Pons (tissue), 1 donor: ENCODE results near the gene MPND.
"Not testable (repeated sequence)": the region's sequence is repeated elsewhere in the genome, so short reads cannot be mapped to it uniquely, and the experiment has no call there.

Experiments
- DNase-seq: peaks from one replicate; pipeline ENCODE4 v3.0.0-alpha.2; 2016; ENCODE audit warnings: low spot score

Gene MPND

GRCh38 chr19:4349225-4349624, 5.9 kb downstream of the MPND start:
- not testable (repeated sequence) for DNase-seq

- DNase-seq, result no peak
These were observed 6.7 kb downstream of the MPND start for GRCh38 chr19:4350111-4350510.

DNA sequence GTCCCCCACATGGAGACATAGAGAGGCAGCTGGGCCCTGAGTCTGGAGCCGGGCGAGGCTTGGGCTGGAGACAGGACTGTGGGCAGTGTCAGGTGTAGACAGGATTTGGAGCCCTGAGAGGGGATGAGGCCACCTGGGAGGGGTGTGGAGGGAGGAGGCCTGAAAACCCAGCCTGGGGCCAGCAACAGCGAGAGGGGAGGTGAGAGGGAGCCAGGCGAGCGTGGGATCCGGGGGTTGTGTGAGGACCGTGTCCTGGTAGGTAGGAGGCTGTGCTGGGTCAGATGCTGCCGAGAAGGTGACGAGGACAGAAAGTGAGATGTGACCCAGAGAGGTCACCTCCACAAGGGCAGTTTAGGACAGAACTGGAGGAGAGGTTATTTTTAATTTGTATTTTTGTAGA, 7.4 kb downstream of the MPND start:
- DNase-seq, result no peak

- DNase-seq, result no peak
These were observed 9.3 kb downstream of the MPND start for GRCh38 chr19:4352701-4353121.

DNA sequence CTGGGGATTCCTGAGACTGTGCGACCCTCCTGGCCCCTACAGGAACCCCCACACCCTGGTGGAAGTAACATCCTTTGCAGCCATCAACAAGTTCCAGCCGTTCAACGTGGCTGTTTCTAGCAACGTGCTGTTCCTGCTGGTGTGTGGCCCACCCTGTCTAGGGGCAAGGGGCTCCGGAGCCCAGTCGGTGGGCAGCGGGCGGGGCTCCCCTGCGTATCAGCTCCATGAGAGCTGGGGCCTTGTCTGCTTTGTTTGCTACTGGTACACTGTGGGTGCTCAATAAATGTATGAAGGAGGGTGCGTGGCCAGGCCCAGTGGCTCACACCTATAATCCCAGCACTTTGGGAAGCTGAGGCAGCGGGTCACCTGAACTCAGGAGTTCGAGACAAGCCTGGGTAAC, 10.9 kb downstream of the MPND start:
- DNase-seq, result no peak

- no peak for DNase-seq
These were observed 11.5 kb downstream of the MPND start for GRCh38 chr19:4354897-4355296.

GRCh38 chr19:4357095-4357797, 13.9 kb downstream of the MPND start:
- no peak for DNase-seq

DNA sequence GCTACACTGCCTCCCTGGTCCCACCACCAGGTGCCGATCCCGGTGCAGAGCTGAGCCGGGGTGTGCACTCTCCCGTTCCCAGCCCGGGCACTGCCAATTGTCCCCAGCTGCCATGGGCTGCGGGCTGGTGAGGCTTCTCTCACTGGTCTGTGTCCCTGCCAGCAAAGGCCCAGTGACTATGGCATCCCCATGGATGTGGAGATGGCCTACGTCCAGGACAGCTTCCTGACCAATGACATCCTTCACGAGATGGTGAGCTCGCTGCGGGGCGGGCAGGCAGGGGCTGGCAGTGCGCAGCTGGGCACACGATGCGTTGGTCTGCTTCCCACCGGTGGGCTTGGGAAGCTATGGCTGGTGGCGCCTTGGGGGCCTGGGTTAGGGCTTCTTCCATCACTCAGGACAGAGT, 14.6 kb downstream of the MPND start:
- DNase-seq, result no peak

- no peak for DNase-seq
These were observed 15.6 kb downstream of the MPND start for GRCh38 chr19:4358709-4359626.

DNA sequence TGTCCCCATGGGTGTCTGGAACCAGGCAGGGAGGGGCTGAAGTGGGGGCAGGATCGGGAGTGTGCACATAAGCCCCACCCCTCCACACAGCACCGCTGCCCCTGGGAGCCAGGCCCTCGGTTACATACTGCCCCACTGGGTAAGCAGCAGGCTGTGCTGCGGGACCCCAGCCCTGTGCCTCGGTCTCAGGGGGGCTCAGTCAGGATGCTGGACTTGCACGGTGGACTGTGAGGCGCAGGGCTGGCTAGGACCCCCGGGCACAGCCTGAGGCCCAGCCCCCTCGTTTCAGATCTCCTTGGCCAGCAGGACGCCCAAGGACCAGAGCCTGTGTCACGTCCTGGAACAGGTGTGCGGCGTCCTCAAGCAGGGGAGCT, 16.3 kb downstream of the MPND start:
- no peak for DNase-seq

DNA sequence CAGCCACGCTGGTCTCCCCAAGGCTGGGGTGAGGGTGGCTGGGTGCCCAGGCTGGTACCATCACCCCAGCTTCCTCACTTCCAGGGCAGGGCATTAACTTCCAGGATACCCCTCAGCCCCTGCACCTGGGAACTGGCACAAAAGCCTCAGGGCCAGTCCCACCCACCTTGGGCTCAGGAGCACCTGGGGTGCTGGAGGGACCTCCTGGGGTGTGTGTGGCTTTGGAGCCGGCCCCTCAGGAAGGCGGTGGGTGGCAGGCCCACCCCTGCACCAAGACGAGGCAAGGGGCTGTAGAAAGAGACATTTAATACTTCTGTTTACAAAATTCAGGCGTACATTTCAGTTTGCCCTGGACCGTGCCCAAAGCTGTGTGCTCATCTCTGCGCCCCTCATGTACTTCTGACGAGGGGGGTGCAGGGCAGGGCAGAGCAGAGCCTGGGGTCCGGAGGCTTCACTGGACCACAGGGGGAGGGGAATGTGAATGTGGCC, 16.8 kb downstream of the MPND start:
- no peak for DNase-seq

GRCh38 chr19:4360641-4361151, 17.3 kb downstream of the MPND start:
- no peak for DNase-seq

GRCh38 chr19:4361152-4362046, 18.0 kb downstream of the MPND start:
- DNase-seq, result no peak

DNA sequence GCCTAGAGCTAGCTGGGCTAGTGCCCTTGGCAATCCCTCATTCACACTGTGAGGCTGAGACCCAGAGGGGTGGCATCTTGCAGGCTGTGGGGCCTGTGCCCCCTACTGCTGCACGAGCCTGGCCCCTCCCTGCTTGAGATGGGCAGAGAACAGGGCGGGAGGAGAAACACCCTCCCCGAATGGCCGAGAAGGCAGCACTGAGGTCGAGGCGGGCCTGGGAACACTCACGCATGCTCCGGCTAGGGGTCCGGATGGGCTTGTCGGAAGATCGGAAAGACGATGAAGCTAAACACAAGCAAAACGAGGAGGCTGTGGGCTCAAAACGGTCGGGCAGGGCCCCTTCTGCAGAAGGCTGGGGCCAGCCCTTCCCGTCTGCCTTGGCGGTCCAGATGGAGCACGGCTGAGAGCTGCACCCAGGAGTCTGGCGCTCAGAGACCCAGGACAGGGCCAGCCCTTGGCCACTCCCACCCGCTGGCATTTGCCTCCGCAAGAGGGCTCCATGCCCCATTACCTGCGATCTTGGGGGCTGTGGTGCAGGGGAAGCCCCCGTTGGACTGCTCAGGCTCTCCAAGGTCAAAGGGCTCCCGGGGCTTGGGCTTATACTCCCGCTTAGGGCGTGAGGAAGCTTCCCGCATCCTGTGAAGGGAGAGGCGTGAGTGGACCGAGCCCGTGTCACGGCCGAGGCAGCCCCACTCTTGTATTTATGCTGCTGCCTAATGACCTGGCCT, 18.9 kb downstream of the MPND start:
- no peak for DNase-seq

DNA sequence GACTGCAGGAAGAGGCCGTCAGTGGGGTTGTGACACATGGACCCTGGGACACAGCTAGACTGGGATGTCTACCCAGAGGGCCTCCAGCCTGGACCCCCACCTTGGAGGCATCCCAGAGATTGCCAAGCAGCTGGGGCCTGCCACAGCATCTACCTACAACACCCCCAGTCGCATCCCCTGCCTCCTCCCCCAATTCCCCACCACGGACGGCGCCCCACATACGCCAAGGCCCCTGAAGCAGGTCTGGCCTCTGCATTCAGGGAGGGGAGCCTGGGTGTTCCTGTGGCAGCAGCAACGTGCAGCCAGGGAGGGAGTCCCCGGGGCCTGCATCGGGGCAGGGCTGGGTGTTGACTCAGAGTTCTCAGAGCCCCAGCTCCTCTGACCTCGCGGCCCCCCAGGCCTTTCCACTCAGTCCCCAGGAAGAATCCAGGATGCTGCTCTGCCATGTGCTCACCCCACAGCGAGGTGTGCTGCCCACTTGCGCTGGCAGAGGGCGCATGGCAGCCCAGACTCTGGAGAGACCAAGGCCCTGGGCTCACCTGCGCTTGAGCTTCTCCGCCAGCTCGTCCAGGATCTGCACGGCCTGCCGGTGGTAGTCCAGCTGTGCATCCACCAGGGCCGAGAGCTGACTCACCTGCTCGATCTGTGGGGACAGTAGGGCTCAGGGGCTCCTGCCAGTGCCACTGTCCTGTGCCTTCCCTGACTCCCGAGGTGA, 19.6 kb downstream of the MPND start:
- DNase-seq, result no peak

DNA sequence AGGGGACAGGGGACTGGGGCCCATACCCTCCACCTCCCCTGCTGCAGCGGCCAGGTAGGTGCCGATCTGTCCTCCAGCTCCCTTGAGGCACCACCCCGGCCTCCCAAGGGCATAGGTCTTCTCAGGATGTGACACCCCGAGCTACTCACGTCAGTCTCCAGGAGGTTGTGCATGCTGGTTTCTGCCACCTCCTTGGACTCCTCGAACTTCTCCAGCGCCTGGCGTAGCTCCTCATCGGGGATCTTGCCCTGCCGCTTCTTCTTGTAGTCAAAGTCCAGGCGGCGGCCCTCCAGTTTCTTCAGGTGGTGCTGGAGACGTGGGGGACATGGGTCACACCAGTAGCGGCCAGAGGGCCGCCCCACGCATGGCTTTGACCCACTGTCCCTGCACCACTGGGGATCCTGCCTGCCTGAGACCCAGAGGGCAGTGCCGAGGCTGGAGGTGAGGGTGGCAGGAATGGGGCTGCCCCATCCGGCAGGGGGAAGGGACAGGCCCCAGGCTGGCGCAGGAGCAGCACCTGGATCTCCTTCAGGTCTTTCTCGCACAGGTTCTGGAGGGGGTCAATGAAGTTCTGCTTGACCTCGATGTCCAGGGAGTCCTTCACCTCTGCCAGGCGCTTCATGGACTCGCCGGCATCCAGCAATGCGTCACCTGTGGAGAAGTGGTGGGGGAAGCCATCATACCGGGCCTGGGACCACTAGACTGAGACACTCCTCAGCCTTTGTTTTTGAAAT, 20.4 kb downstream of the MPND start:
- DNase-seq, result no peak

GRCh38 chr19:4365341-4365740, 22.0 kb downstream of the MPND start:
- no peak for DNase-seq

- no peak for DNase-seq
These were observed 22.7 kb downstream of the MPND start for GRCh38 chr19:4365791-4366665.
